ENCODE data around the gene PARD3B.

PARD3B gene

GRCh38 chr2:204984518-204984917, 439.2 kb downstream of the PARD3B start:
- no peak for DNase-seq (ENCODE audit: low spot score)
- TF ChIP-seq CTCF (conservative IDR thresholded peaks at IDR 0.05; ENCODE audit: low read depth), result no peak
- ChIA-PET POLR2A (ENCODE audit: low non-redundant PET) (no interaction called here), CTCF (no interaction called here)
- no peak overlapping the region for H3K27ac ChIP-seq

DNA sequence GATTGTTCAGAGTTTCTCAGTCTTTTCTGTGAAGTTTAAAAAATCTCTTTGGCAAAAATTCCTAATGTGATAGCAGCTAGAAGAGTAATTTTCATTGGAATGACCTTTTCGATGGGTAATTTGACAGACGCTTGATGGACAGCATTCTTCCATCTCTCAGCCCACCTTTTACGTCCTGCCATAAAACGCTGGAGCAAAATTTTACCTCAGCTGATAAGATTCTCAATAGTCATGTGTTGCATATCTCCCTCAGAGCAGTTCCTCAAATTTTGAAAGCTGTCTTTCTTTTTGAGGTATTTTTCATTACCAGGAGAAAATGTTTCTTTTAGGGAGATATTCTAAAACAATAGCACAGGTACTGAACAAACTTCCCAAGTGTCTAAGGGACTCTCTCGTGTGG, 441.4 kb downstream of the PARD3B start:
- POLR2A ChIA-PET (ENCODE audit: low non-redundant PET), result no interaction called here
- no peak for DNase-seq (ENCODE audit: low spot score)
- H3K27ac ChIP-seq, result no peak overlapping the region
- no peak for TF ChIP-seq CTCF (conservative IDR thresholded peaks at IDR 0.05; ENCODE audit: low read depth)
- CTCF ChIA-PET, result interaction anchor here (0.6 kb wide), 1 partner anchor 23 kb away, joined by 3 read pairs; no protein-coding TSS in a partner anchor

GRCh38 chr2:204988836-204989235, 443.6 kb downstream of the PARD3B start:
- POLR2A ChIA-PET (ENCODE audit: low non-redundant PET), result no interaction called here
- CTCF ChIA-PET, result interaction anchor here (0.7 kb wide), 1 partner anchor 672 kb away, joined by 3 read pairs; no protein-coding TSS in a partner anchor
- DNase-seq (ENCODE audit: low spot score), result no peak
- no peak for TF ChIP-seq CTCF (conservative IDR thresholded peaks at IDR 0.05; ENCODE audit: low read depth)
- H3K27ac ChIP-seq, result no peak overlapping the region

DNA sequence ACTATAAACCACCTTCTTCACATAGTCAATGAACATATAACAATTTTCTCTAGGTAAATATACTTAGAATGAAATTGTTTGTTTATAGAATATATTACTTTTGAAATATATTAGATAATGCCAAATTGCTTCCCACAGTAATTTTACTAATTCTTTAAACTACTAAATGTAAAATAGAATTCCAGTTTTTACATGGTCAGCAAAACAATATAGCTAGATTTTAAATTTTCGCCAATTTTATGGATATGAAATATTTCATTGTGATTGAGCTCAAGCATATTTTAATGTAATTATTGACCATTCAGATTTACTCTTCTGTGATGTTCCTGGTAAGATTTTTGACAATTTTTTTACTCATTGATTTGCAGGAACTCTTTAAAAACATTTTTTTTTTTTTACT, 444.6 kb downstream of the PARD3B start:
- no peak for TF ChIP-seq CTCF (conservative IDR thresholded peaks at IDR 0.05; ENCODE audit: low read depth)
- no peak overlapping the region for H3K27ac ChIP-seq
- no peak for DNase-seq (ENCODE audit: low spot score)
- ChIA-PET CTCF (interaction anchor here (0.7 kb wide), 1 partner anchor 43 kb away, joined by 3 read pairs; no protein-coding TSS in a partner anchor), POLR2A (ENCODE audit: low non-redundant PET) (no interaction called here)

GRCh38 chr2:205001300-205001966, 456.2 kb downstream of the PARD3B start:
- H3K27ac ChIP-seq, result no peak overlapping the region
- DNase-seq (ENCODE audit: low spot score), result no peak
- ChIA-PET POLR2A (ENCODE audit: low non-redundant PET) (no interaction called here), CTCF (no interaction called here)
- TF ChIP-seq CTCF (conservative IDR thresholded peaks at IDR 0.05; ENCODE audit: low read depth), result no peak

- DNase-seq (ENCODE audit: low spot score), result no peak
- ChIA-PET POLR2A (ENCODE audit: low non-redundant PET) (no interaction called here), CTCF (no interaction called here)
- no peak overlapping the region for H3K27ac ChIP-seq
- no peak for TF ChIP-seq CTCF (conservative IDR thresholded peaks at IDR 0.05; ENCODE audit: low read depth)
These were observed 457.1 kb downstream of the PARD3B start for GRCh38 chr2:205002390-205002789.

Data from RWPE1 (cell line).